GM12875 (cell line): ENCODE measurements around the gene SUSD6.

Experiments
- H3K4me3 ChIP-seq: one replicate; pipeline ENCODE4 v1.5.1; 2011; ENCODE audit warnings: low read depth, low read length, control low read depth
- CTCF ChIP-seq: IDR thresholded peaks from 2 replicates; pipeline ENCODE4 v1.5.1; 2011; ENCODE audit warnings: low read depth, mild to moderate bottlenecking, control low read depth, inconsistent platforms, low read length, moderate library complexity, borderline replicate concordance; ENCODE audit not compliant: insufficient read depth

The SUSD6 gene

GRCh38 chr14:69763761-69764510 is 152.5 kb downstream of the SUSD6 start:
- no peak overlapping the region for H3K4me3 ChIP-seq
- TF ChIP-seq CTCF, result no peak
